Lower lobe of right lung (tissue), 2 donors: ENCODE data around the gene PATL1. TPM values are rescaled to one million over a fixed set of nuclear protein-coding genes. Genes with fewer than 3 reads are reported as not detected.

Experiments used
- ATAC-seq, 2 donors: fragments of 200-7000 bp; cut with Tn5 transposase; one replicate each; pipeline ENCODE4 v1.9.1; 2020 to 2022; ENCODE audit warnings: mild to moderate bottlenecking in 2 of 2, moderate library complexity in 2 of 2
- DNase-seq: peaks from one replicate; pipeline ENCODE4 v3.0.0-alpha.2; 2020
- H3K27ac ChIP-seq: fragments of 200-600 bp; one replicate; pipeline ENCODE4 v1.8.0; 2022
- H3K27me3 ChIP-seq: fragments of 200-600 bp; one replicate; pipeline ENCODE4 v1.8.0; 2022; ENCODE audit warnings: low read depth
- H3K36me3 ChIP-seq: fragments of 200-600 bp; one replicate; pipeline ENCODE4 v1.8.0; 2022; ENCODE audit warnings: mild to moderate bottlenecking
- H3K4me1 ChIP-seq: fragments of 200-600 bp; one replicate; pipeline ENCODE4 v1.8.0; 2022
- H3K4me3 ChIP-seq: fragments of 200-600 bp; one replicate; pipeline ENCODE4 v1.8.0; 2022; ENCODE audit warnings: mild to moderate bottlenecking
- H3K9me3 ChIP-seq: fragments of 200-600 bp; one replicate; pipeline ENCODE4 v1.8.0; 2022
- CTCF ChIP-seq: fragments of 200-600 bp; IDR thresholded peaks from one replicate; pipeline ENCODE4 v1.8.0; 2022; ENCODE audit warnings: antibody characterized with exemption, mild to moderate bottlenecking
- intact Hi-C: fragments of 100-400 bp; cut with DNase I; formaldehyde crosslinking; loops from one replicate; pipeline ENCODE4 v1.11.0; 2022
- long read RNA-seq: library from polyadenylated mRNA; unstranded; transcript quantifications from one replicate; pipeline ENCODE4 v2.0.0, GENCODE V29; 2021
- total RNA-seq: library from RNA; stranded (reverse); fragmentation: NEBNext Ultra II Directional; extraction: Animal tissue kit (Norgen Biotek cat#: 25700); gene quantifications from one replicate; pipeline ENCODE4 v1.2.1, GENCODE V29; 2021
- donor health status: DM: no; HTN: yes; CAD: no; lungs with severe emphysema.

The PATL1 gene, protein sequence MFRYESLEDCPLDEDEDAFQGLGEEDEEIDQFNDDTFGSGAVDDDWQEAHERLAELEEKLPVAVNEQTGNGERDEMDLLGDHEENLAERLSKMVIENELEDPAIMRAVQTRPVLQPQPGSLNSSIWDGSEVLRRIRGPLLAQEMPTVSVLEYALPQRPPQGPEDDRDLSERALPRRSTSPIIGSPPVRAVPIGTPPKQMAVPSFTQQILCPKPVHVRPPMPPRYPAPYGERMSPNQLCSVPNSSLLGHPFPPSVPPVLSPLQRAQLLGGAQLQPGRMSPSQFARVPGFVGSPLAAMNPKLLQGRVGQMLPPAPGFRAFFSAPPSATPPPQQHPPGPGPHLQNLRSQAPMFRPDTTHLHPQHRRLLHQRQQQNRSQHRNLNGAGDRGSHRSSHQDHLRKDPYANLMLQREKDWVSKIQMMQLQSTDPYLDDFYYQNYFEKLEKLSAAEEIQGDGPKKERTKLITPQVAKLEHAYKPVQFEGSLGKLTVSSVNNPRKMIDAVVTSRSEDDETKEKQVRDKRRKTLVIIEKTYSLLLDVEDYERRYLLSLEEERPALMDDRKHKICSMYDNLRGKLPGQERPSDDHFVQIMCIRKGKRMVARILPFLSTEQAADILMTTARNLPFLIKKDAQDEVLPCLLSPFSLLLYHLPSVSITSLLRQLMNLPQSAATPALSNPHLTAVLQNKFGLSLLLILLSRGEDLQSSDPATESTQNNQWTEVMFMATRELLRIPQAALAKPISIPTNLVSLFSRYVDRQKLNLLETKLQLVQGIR
- total RNA-seq, result 38.2 TPM
- long read RNA-seq, full-length matches to known transcripts, result 1 of 10 reads
- long read RNA-seq, partial matches to known transcripts, result 5 of 10 reads
- long read RNA-seq, other reads (novel, unspliced or antisense), result 4 of 10 reads

DNA sequence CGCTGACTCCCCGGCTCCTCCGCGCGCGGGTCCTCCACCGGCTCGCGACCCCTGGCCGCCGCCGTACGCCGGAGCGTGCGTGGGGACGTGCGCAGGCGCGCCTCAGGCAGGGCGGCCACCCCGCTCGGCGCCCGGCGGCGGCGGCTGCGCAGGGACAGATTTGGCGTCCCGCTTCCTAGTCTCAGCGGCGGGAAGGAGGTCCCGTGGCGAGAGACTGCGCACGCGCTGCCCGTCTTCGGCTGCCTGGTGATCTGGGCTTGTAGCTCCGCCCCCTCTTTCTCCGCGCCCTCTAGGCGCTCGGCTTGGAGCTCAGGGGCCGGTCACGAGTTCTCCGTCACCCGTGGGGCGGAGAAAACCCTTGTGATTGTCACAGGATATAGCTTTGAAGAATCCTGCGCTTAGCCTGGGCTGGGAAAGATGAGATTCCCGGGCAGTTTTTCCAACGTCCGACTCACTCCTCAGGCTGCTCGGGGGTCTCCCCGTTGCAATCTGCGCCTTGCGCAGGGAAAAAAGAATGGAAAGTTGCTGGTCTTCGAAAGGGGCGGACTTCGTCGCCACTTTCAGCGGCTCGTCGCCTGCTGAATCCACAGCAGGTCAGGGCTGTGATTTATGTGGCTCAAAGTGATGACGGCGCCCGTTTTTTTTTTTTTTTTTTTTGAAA lies at the start of gene PATL1:
PATL1 (minus strand) TSS at position 88 of the 661 bp plus-strand sequence. CDS start 142 bp downstream, outside the sequence.
- Histone ChIP-seq H3K9me3 (no peaks in the 10 kb centered on the region), H3K27ac (peak within 1 kb of the TSS; percentile 96), H3K4me3 (peak within 1 kb of the TSS; percentile 91), H3K36me3 (peaks cover 27% of the 10 kb centered on the region), H3K27me3 (no peaks in the 10 kb centered on the region), H3K4me1 (peaks cover 36% of the 10 kb centered on the region)
- peak; percentile 1 for TF ChIP-seq CTCF
- DNase-seq (peak; percentile 100), ATAC-seq (peak; percentile 96 to 98)
- intact Hi-C loops, result no loop called here

GRCh38 chr11:59716051-59716450 lies 47.2 kb upstream of the PATL1 start:
- intact Hi-C loops, result no loop called here
- Histone ChIP-seq H3K4me1 (no peaks in the 10 kb centered on the region), H3K36me3 (no peaks in the 10 kb centered on the region), H3K27me3 (no peaks in the 10 kb centered on the region), H3K4me3 (no peak overlapping the region), H3K9me3 (no peaks in the 10 kb centered on the region), H3K27ac (no peak overlapping the region)
- no peak for TF ChIP-seq CTCF
- DNase-seq (no peak), ATAC-seq (no peak)

GRCh38 chr11:59713745-59714144 lies 44.9 kb upstream of the PATL1 start, which contains the start of gene OR10V1:
OR10V1 (minus strand) TSS chr11:59713845; CDS start chr11:59713845, 0 bp downstream.
- no peaks in the 10 kb centered on the region for H3K36me3 ChIP-seq
- H3K4me1 ChIP-seq, result no peaks in the 10 kb centered on the region
- H3K27me3 ChIP-seq, result no peaks in the 10 kb centered on the region
- no peaks in the 10 kb centered on the region for H3K9me3 ChIP-seq
- DNase-seq (no peak), ATAC-seq (no peak)
- H3K27ac ChIP-seq, result no peak within 1 kb of the TSS
- intact Hi-C loops, result no loop called here
- TF ChIP-seq CTCF, result no peak
- no peak within 1 kb of the TSS for H3K4me3 ChIP-seq

DNA sequence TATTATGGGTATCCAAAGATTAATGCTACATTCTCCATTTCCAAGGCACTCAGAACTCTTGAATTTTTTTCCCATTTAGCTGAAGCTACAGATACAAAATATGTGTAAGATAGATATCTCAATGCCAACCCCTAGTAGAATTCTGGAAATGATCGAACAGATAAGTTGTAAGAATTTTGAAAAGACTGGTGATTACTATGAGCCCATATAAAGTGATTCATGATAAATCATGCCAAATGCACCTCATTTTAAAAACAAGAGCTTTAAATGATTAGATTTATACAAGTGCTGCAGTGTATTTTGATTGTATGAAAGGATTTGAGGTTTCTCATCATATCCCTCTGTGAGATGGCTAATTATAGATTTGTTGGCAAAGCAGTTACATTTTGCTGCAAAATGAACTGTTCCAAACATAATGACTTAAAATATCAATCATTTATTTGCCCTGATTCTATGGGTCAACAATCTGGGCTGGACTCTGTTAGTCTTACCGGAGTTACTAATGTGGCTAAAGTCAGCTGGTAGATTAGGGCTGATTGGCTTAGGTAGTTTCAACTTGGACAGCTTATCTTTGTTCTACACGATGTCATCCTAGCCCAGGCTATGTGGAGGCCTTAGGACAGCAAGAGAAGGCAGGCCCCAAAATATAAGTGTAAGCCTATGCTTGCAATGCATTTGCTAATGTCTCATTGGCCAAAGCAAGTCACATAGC lies 41.5 kb upstream of the PATL1 start:
- H3K27me3 ChIP-seq, result no peaks in the 10 kb centered on the region
- no peak for TF ChIP-seq CTCF
- no peak overlapping the region for H3K4me3 ChIP-seq
- no peaks in the 10 kb centered on the region for H3K9me3 ChIP-seq
- ATAC-seq (no peak), DNase-seq (no peak)
- no peaks in the 10 kb centered on the region for H3K4me1 ChIP-seq
- intact Hi-C loops, result no loop called here
- no peaks in the 10 kb centered on the region for H3K36me3 ChIP-seq
- H3K27ac ChIP-seq, result no peak overlapping the region

- Histone ChIP-seq H3K4me1 (no peaks in the 10 kb centered on the region), H3K36me3 (no peaks in the 10 kb centered on the region), H3K4me3 (no peak overlapping the region), H3K27me3 (no peaks in the 10 kb centered on the region), H3K9me3 (no peaks in the 10 kb centered on the region), H3K27ac (no peak overlapping the region)
- intact Hi-C loops, result no loop called here
- ATAC-seq (no peak), DNase-seq (no peak)
- no peak for TF ChIP-seq CTCF
Measured at GRCh38 chr11:59708537-59708936, 39.7 kb upstream of the PATL1 start.
